GM06990 (cell line): ENCODE results near the gene ETV5.

ENCODE experiments used
- DNase-seq: peaks from one replicate; pipeline ENCODE4 v3.0.0-alpha.2; 2011; ENCODE audit not compliant: insufficient read length; ENCODE audit errors: extremely low read depth
- H3K27me3 ChIP-seq: replicated peaks from 2 replicates; pipeline ENCODE4 v1.6.0; 2011; ENCODE audit warnings: low read length; ENCODE audit not compliant: control insufficient read depth, insufficient read depth
- H3K36me3 ChIP-seq: 2 replicates; pipeline ENCODE4 v1.5.1; 2011; ENCODE audit warnings: low read length; ENCODE audit not compliant: control insufficient read depth, insufficient read depth
- H3K4me3 ChIP-seq: replicated peaks from 2 replicates; pipeline ENCODE4 v1.5.1; 2011; ENCODE audit warnings: low read depth, mild to moderate bottlenecking, control low read depth, low read length
- TF ChIP-seq, protein P1 (sequence below): IDR thresholded peaks from 2 replicates; pipeline ENCODE4 v1.5.1; 2011; ENCODE audit warnings: low read length, control low read depth, mild to moderate bottlenecking, inconsistent platforms; ENCODE audit not compliant: insufficient read depth, poor library complexity, severe bottlenecking

Gene ETV5

DNA sequence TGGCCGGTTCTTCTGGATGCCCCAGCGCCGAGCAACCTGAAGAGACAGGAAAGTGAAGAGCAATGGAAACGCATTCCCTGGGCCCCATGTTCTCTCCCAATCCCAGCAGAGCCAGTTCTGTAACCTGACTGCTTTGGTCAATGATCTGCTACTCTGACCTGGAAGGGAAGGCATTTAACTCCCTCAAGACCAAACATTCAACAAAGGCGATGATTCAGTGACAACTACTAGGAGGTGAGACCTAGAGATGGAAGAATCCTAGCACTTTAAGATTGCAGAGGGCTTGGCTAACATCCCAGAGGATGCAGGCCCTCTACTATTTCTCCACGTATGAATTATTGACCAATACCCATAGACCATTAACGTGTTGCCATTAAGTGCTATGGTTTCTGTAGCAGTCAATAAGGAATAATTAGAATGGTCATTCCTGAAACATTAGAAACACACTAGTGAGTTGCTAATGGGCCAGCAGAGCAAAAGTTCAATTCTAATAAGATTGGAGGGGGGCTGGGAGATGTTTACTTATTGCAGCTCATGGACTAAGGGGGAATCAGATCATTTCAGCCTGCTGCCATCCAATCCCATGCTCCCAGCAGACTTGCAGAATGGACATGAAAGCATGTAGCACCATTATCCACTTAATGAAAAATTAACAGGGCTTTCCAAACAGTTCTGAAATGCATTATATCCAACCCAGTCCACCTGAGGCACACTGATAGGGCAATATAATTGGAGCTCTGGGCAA, 56.6 kb downstream of the ETV5 start:
- H3K27me3 ChIP-seq, result no peaks in the 10 kb centered on the region
- H3K4me3 ChIP-seq, result no peak overlapping the region
- DNase-seq, result no peak
- peaks cover 5% of the 10 kb centered on the region for H3K36me3 ChIP-seq
- TF ChIP-seq, protein P1, sequence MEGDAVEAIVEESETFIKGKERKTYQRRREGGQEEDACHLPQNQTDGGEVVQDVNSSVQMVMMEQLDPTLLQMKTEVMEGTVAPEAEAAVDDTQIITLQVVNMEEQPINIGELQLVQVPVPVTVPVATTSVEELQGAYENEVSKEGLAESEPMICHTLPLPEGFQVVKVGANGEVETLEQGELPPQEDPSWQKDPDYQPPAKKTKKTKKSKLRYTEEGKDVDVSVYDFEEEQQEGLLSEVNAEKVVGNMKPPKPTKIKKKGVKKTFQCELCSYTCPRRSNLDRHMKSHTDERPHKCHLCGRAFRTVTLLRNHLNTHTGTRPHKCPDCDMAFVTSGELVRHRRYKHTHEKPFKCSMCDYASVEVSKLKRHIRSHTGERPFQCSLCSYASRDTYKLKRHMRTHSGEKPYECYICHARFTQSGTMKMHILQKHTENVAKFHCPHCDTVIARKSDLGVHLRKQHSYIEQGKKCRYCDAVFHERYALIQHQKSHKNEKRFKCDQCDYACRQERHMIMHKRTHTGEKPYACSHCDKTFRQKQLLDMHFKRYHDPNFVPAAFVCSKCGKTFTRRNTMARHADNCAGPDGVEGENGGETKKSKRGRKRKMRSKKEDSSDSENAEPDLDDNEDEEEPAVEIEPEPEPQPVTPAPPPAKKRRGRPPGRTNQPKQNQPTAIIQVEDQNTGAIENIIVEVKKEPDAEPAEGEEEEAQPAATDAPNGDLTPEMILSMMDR, result no peak

DNA sequence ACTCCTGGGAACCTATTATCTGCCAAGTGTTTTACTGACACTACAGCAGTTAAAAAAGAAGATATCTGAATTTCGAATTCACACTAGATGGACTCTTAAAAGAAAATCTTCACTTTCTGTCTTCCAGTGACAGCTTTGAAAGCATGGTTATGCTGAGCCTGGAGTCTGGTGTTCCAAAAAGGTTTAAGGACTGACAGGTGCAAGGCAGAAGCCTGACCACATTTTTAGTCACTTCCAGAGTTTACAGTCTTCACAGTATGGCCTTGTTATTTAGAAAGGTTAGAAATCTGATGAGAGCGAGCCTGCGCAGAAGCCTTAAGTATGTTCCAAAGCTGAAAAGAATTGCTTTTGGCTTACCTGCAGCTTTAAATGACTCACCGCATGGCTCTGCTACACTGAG, 59.9 kb downstream of the ETV5 start:
- DNase-seq, result no peak
- H3K4me3 ChIP-seq, result no peak overlapping the region
- TF ChIP-seq, protein P1, result no peak
- no peaks in the 10 kb centered on the region for H3K27me3 ChIP-seq
- peaks cover 3% of the 10 kb centered on the region for H3K36me3 ChIP-seq

DNA sequence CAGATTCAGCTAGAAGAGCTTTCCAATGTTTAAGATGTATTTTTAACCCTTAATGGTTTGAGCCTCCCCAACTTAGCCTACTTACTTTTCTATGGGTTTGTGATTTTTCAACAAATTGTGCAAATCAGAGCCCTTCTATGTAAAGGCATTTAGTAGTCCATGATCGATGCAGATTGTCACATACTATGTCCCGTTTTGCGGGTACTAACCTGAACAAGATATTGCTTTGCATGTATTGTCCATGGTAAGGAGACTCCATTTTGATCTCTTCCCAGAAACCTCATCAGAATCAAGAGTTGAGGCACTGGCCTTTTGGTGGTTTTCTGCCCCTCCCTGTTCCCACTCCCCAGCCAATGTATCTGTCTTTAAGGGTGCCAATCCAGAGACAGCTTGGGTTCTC, 60.8 kb downstream of the ETV5 start:
- no peak for DNase-seq
- Histone ChIP-seq H3K4me3 (no peak overlapping the region), H3K27me3 (no peaks in the 10 kb centered on the region), H3K36me3 (peaks cover 3% of the 10 kb centered on the region)
- TF ChIP-seq, protein P1, result no peak

DNA sequence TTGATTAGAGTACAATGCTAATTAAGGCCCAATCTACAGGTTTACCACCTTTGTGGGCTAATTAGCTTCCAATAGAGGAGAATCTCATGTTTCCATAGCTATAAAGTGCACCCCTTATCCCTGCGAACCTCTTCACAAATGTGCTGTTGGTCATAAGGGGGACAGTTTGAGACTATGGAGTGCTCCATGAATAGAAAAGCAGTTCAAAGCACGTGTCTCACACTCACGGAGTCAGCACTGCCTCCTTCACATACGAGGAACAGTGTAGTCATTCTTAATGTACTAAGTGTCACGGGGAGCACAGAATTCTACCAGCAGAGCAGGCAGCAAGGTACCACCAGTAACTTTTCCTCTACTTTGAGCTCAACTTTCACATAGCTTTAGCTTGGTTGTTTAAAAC, 62.1 kb downstream of the ETV5 start:
- H3K4me3 ChIP-seq, result no peak overlapping the region
- H3K27me3 ChIP-seq, result no peaks in the 10 kb centered on the region
- peaks cover 3% of the 10 kb centered on the region for H3K36me3 ChIP-seq
- TF ChIP-seq, protein P1, result no peak
- DNase-seq, result no peak

DNA sequence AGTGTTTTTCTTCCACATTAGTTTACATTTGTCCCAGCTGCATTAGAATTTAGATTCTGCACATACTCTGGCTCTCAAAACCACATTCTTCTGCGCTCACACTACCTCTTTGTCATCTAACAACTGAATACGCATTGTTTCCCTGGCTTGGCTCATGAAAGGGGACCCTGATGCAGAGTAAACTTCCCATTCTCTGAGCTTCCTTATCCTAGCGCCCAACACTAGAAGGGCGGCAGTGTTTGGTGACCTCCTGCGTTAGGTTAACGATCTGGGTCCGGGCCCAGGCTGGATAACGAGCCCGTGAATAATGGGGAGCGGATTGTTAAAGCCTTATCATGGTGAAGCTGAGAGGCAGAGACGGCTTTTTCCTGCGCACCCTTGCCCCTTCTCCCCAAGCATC, 63.9 kb downstream of the ETV5 start:
- Histone ChIP-seq H3K36me3 (peaks cover 3% of the 10 kb centered on the region; the same call in 1 of the 2 replicates), H3K4me3 (no peak overlapping the region), H3K27me3 (no peaks in the 10 kb centered on the region)
- TF ChIP-seq, protein P1, result no peak
- DNase-seq, result no peak
